Muscle layer of duodenum (tissue), 2 donors: ENCODE data around the gene INTS7.
"Not testable (repeated sequence)": the region's sequence is repeated elsewhere in the genome, so short reads cannot be mapped to it uniquely, and the experiment has no call there.

Experiments used
- H3K27ac ChIP-seq: one replicate; pipeline ENCODE4 v1.7.0; 2013; ENCODE audit warnings: mild to moderate bottlenecking, low read length
- H3K27me3 ChIP-seq: one replicate; pipeline ENCODE4 v1.7.0; 2013; ENCODE audit warnings: low read depth, mild to moderate bottlenecking, control low read depth, low read length
- H3K36me3 ChIP-seq, 2 donors: one replicate each; pipeline ENCODE4 v1.7.0; 2013; ENCODE audit warnings: low read length in 2 of 2, control low read depth in 1 of 2, mild to moderate bottlenecking in 1 of 2; ENCODE audit not compliant: insufficient read depth in 2 of 2, control insufficient read depth in 1 of 2
- H3K4me1 ChIP-seq, 2 donors: one replicate each; pipeline ENCODE4 v1.7.0; 2013; ENCODE audit warnings: low read length in 2 of 2, mild to moderate bottlenecking in 2 of 2, control low read depth in 1 of 2, moderate library complexity in 1 of 2; ENCODE audit not compliant: insufficient read depth in 2 of 2, control insufficient read depth in 1 of 2
- H3K4me3 ChIP-seq, 2 donors: one replicate each; pipeline ENCODE4 v1.7.0; 2013; ENCODE audit warnings: low read length in 2 of 2, low read depth in 1 of 2, mild to moderate bottlenecking in 1 of 2
- H3K9me3 ChIP-seq, 2 donors: one replicate each; pipeline ENCODE4 v1.7.0; 2013; ENCODE audit warnings: low read length in 2 of 2, control low read depth in 1 of 2, mild to moderate bottlenecking in 1 of 2; ENCODE audit not compliant: control insufficient read depth in 1 of 2
- donor health status: healthy.

INTS7 gene

GRCh38 chr1:211973541-211973940 is 61.8 kb downstream of the INTS7 start:
- Histone ChIP-seq H3K27ac (no peak overlapping the region), H3K4me3 (no peak overlapping the region), H3K9me3 (no peaks in the 10 kb centered on the region), H3K36me3 (peaks cover 0 to 4% of the 10 kb centered on the region in 2 donors), H3K27me3 (no peaks in the 10 kb centered on the region), H3K4me1 (peaks cover 0 to 9% of the 10 kb centered on the region in 2 donors)

- no peaks in the 10 kb centered on the region for H3K4me1 ChIP-seq
- no peaks in the 10 kb centered on the region for H3K27me3 ChIP-seq
- H3K36me3 ChIP-seq = no peaks in the 10 kb centered on the region
- no peaks in the 10 kb centered on the region for H3K9me3 ChIP-seq
- H3K27ac ChIP-seq = no peak overlapping the region
- no peak overlapping the region for H3K4me3 ChIP-seq
These were observed 67.0 kb downstream of the INTS7 start for GRCh38 chr1:211968200-211968834.

- no peak overlapping the region for H3K27ac ChIP-seq
- no peak overlapping the region for H3K4me3 ChIP-seq
- no peaks in the 10 kb centered on the region for H3K27me3 ChIP-seq
- H3K9me3 ChIP-seq = no peaks in the 10 kb centered on the region
- H3K4me1 ChIP-seq = no peaks in the 10 kb centered on the region
- H3K36me3 ChIP-seq = no peaks in the 10 kb centered on the region
These were observed 67.7 kb downstream of the INTS7 start for GRCh38 chr1:211967704-211968103.

GRCh38 chr1:211965108-211965805 is 70.1 kb downstream of the INTS7 start:
- Histone ChIP-seq H3K36me3 (no peaks in the 10 kb centered on the region), H3K9me3 (no peaks in the 10 kb centered on the region), H3K4me1 (no peaks in the 10 kb centered on the region), H3K27me3 (no peaks in the 10 kb centered on the region), H3K4me3 (no peak overlapping the region), H3K27ac (no peak overlapping the region)

GRCh38 chr1:211959680-211960079 is 75.7 kb downstream of the INTS7 start:
- no peaks in the 10 kb centered on the region for H3K4me1 ChIP-seq
- H3K27me3 ChIP-seq = no peaks in the 10 kb centered on the region
- peaks cover 0 to 9% of the 10 kb centered on the region in 2 donors for H3K36me3 ChIP-seq
- H3K27ac ChIP-seq = no peak overlapping the region
- H3K4me3 ChIP-seq = no peak overlapping the region
- no peaks in the 10 kb centered on the region for H3K9me3 ChIP-seq

GRCh38 chr1:211959221-211959620 is 76.1 kb downstream of the INTS7 start:
- H3K27me3 ChIP-seq = no peaks in the 10 kb centered on the region
- no peaks in the 10 kb centered on the region for H3K9me3 ChIP-seq
- H3K4me1 ChIP-seq = no peaks in the 10 kb centered on the region
- peaks cover 0 to 9% of the 10 kb centered on the region in 2 donors for H3K36me3 ChIP-seq
- no peak overlapping the region for H3K27ac ChIP-seq
- no peak overlapping the region for H3K4me3 ChIP-seq

GRCh38 chr1:211954028-211954427 is 81.3 kb downstream of the INTS7 start:
- not testable (repeated sequence) for H3K36me3 ChIP-seq, H3K27me3 ChIP-seq, H3K4me1 ChIP-seq, H3K4me3 ChIP-seq, H3K9me3 ChIP-seq, H3K27ac ChIP-seq

GRCh38 chr1:211953543-211953942 is 81.8 kb downstream of the INTS7 start:
- not testable (repeated sequence) for H3K9me3 ChIP-seq, H3K4me3 ChIP-seq, H3K36me3 ChIP-seq, H3K27ac ChIP-seq, H3K4me1 ChIP-seq, H3K27me3 ChIP-seq

GRCh38 chr1:211952299-211952698 is 83.1 kb downstream of the INTS7 start:
- Histone ChIP-seq H3K36me3 (peaks cover 5 to 9% of the 10 kb centered on the region in 2 donors), H3K9me3 (no peaks in the 10 kb centered on the region), H3K4me1 (no peaks in the 10 kb centered on the region), H3K27ac (no peak overlapping the region), H3K4me3 (no peak overlapping the region), H3K27me3 (no peaks in the 10 kb centered on the region)

GRCh38 chr1:211951856-211952255 is 83.5 kb downstream of the INTS7 start:
- Histone ChIP-seq H3K27ac (no peak overlapping the region), H3K27me3 (no peaks in the 10 kb centered on the region), H3K9me3 (no peaks in the 10 kb centered on the region), H3K36me3 (peaks cover 5 to 9% of the 10 kb centered on the region in 2 donors), H3K4me1 (no peaks in the 10 kb centered on the region), H3K4me3 (no peak overlapping the region)

GRCh38 chr1:211948377-211948776 is 87.0 kb downstream of the INTS7 start:
- Histone ChIP-seq H3K4me3 (no peak overlapping the region), H3K36me3 (peaks cover 5 to 13% of the 10 kb centered on the region in 2 donors), H3K9me3 (no peaks in the 10 kb centered on the region), H3K27me3 (no peaks in the 10 kb centered on the region), H3K4me1 (no peaks in the 10 kb centered on the region), H3K27ac (no peak overlapping the region)
